Measurements from ENCODE around the gene FHIP1B.

Gene FHIP1B

DNA sequence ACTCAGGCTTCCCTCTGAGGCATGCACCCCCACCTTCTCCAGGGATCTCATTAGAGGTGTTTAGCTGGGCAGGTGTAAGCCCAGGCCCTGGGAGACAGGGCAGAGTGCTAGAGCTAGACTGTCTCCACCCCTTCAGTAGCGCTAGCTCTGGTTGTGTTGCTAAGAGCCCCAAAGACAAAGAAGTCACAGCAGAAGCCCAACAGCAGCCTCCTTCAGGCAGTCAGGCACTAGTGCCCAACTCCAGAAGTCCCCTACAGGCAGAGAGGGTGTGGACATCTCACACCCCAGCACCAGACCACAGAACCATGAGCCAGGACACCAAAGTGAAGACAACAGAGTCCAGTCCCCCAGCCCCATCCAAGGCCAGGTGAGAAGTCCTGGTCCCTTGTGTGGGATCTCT is 4.5 kb upstream of the FHIP1B start, which contains the start of gene CNGA4:
Gene CNGA4, plus strand, starts transcription at position 188 of the 400 bp plus-strand sequence. Its CDS starts 118 bp downstream, at position 306.
- DNase-seq, result no peak

DNA sequence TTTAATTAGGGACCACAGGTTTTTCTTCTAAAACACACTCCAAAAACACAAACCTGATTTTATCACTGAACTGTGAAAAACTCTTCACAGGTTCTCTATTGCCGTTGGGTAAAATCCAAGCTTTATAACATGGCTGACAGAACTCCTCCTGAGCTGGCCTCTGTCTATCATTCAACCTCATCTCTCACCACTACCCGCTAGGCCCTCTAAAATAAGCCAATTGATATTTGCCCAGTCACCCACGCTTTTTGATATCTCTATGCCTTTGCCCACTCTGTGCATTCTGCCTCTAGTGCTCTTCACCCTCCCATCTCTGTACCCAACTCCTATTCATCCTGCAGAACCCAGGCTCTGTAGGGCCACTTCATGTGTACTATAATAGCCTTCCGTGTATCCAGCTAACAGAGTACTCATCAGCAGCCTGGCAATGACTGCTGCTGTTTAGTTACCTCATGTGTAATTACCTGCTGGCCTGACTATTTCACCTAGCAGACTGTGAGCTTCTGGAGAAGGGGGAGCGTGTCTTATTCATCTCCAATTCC is 3.4 kb upstream of the FHIP1B start:
- DNase-seq, result no peak

DNA sequence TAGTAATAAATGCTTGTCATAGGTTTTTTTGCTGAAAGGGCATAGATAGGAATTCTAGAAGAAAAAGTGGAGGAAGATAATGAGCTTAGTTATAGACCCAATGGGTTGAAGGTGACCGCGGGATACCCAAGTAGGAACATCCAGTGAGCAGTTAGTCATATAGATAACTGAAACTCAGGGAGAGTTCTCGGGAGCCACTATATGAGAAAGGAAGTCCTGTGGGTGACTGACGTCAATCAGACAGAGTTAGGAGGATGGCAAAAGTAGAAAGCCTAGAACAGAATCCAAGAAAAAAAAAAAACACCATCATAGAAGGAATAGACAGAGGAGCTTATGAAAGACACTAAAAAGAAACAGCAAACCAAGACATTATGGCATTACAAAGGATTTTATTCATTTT is 2.8 kb upstream of the FHIP1B start:
- no peak for DNase-seq

DNA sequence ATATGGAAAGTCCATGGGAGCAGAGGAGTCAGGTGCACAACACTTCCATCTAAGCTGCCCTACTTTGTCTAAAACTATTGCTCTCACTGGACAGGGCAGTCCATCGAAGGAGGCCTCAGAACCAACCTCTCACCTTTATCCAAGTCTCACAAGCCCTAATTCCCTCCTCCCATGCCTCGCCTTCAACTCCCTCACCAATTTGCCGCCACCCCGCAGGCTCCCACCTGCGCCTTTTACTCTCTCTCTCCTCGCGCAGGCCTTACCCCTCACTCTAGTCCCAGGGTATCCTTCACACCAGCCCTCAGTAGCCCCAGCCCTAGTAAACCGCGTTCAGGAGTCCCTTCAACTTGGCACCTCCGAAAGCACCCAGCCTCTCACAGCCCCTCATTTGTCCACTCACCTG is 451 bp downstream of the FHIP1B start:
- no peak for DNase-seq

DNA sequence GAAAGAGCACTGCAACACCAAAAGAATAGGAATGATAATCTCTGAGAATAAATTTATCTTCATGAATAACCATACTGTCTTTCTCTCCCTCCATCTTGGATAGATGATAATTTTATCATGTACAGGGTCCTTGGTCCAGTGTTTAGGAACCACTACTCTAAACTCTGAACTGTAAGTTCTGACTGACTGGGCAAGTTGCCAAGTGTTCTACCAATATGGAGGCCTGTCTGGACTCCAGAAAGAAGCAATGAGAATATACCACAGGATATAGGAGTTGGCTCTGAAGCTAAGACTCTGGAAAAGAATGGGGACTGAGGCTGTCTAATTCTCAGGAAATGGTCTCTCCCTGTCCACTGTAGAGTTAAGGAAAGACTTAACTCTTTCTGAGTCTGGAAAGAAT is 1.5 kb downstream of the FHIP1B start:
- DNase-seq, result no peak

DNA sequence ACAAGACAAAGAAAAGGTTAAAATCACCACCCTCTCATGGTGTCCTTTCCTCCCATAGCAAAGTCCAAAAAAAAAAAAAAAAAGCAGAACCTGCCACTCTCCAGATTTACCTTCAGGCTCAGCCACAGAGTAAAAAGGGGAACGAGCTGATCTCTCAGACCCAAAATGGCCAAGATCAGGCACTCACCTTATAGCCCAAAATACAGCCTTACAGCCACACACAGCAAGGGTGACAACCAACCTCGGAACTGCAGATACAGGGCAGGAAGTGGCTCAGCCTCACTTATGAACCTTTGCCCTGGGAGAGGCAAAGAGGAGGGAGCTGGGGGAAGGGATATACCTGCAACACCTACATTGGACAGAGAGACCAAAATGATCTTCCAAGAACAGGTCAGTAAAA is 4.5 kb downstream of the FHIP1B start:
- DNase-seq, result no peak

DNA sequence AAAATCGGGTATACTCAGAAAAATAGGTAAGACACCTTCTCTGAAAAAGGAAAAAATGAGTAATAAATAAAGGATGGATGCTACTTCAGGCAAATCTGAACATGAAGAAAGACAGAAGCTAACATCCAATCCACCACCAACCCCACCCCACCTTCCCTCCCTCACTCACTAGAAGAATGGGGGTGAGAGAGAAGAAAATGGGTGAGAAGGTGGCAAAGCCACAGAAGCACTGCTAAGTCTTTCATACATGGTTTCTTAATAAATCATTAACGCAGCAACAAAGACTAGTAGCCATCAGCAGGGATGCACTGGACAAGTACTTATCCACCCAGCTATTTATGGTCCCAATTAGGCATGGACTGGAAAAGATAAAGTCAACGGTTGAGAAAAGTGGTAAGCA is 5.9 kb downstream of the FHIP1B start:
- no peak for DNase-seq

DNA sequence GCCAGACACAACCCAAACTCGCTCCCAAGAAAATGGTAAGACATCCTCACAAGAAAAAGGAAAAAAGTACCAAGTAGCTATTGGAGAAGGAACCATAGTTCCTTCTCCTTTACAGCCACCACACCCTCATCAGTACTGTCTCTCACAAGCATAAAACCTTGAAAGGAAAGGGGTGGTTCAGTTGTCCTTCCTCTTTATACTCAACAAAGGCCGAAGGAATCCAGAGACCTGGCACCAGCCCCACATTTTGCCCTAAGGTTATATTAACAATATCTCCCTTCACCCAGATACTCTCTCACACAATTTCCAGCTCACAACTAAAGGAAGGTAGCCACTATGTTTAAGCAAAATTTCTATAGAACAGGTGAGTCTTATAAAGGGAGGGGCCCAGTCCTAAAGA is 8.5 kb downstream of the FHIP1B start:
- no peak for DNase-seq

DNA sequence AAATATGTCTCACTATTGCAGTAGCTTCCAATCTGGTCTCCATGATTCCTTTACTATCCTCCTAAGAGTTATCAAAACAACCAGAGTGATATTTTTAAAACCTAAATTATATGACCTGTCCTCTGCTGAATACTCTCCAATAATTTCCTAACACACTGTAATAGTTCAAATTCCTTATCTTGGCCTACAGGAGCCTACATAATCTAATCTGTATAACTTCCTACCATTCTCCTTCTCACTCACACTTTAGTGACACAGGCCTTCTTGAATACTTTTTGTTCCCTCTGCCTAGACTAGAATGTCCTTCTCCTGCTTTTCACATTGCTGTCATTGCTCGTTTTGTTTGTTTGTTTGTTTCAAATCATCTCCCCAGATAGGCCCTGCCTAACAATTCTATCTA is 9.4 kb downstream of the FHIP1B start:
- no peak for DNase-seq

DNA sequence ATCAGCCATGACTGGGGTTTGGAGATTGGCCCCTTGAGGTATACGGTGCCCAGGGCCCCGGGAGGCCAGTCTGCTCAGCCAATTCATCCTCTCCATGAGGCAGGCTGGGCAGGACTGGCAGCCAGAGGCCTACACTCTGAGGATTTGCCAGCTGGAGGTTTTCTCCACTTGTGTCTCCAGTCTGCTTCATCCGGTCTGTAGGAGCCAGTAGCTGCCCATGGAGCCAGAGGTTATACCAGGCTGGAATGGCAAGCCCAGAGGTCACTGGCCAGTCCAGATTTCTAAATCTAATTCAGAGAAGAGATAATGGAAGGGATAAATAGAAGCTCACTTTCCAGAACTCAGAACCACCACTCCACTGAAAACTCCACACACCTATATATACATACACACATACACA is 10.0 kb downstream of the FHIP1B start:
- DNase-seq, result no peak

DNA sequence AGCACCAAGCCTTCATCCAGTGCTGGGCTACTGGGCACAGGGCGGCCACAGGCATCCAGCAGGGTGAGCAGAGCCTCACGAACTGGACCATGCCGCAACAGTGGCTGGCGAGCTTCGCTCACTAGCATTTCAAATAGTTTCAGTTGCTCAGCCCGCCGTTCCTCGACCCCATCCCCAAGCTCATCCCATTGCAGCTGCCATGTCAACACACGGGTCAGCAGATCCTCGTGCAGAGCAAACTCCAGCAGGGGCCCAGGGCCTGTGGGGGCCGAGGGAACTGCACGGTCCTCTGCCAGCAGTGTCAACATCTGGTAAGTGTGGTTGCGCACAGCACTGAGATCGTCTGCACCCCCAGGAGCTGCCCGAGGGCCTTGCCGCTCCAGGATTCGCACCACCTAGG is 10.6 kb downstream of the FHIP1B start:
- no peak for DNase-seq

DNA sequence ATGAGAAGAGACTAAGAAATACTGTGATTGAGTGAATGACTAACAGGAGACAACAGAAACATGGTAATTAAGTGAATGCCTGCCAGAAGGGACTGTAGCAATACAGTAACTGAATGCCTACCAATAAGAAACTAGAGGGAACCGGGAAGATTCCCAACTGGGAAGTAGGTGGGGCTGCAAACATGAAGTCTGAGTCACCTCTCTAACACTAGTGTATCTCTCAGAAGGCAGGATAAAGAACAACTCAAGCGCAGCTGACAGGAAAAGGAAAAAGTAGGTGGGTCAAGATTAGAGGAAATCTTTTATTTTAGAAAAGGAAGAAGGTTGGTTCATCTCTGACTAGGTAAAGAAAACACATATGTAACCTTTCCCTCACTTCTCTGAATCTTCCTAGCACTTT is 15.1 kb downstream of the FHIP1B start:
- no peak for DNase-seq

DNA sequence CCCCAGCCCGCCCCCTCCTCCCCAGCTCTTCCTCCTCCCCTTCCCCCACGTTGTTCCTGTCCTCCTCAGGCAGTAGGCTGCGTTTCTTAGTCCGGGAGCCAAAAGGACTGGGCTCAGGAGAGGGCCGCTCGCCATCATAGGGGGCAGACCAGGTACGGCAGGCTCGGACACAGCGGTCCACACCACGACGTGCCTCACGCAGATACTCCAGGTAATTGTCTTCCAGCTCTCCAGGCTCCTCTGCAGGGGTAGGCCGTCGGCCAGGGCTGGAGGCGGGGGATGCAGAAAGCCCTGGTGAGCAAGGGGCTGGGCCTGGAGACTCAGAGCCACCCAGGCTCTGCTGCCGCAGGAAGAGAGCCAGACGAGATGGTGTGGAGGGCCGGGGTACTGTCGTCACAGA is 16.7 kb downstream of the FHIP1B start:
- DNase-seq, result no peak

DNA sequence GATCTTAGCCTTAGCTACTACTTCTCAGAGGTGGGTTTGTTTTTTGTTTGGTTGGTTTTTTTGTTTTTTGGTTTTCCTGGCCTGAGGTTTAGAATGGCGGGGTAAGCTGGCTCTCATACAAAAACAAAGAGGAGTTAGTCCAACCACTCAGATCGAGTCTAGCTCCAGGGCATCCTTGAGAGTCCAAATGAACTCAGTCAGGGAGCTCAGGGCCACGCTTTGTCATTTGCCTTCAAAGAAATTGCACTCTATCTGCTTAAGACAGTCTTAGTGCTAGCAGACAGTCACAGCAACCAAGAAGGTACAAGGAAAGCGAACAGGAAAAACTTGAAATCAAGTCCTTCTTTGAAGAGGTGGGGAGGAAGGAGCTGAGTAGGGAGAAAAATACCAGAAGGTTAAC is 17.9 kb downstream of the FHIP1B start:
- DNase-seq, result no peak

DNA sequence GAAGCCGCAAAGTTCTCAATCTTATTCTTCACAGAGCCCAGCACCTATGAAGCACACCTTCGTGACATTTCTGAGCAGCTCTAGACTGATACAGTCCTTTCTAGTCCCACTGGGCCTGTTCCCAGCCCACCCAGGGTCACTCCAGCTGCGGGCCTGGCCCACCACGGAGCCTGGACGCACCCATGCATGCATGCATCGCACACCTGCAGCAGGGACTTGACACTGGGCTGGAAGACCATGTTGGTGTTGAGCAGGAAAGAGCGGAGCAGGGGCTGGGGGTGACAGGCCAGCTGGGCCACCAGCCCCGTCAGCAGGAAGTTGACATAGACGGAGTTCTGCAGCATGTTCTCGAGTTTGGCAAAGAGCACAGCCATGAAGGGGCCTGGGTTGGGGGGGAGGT is 19.9 kb downstream of the FHIP1B start:
- DNase-seq, result no peak

DNA sequence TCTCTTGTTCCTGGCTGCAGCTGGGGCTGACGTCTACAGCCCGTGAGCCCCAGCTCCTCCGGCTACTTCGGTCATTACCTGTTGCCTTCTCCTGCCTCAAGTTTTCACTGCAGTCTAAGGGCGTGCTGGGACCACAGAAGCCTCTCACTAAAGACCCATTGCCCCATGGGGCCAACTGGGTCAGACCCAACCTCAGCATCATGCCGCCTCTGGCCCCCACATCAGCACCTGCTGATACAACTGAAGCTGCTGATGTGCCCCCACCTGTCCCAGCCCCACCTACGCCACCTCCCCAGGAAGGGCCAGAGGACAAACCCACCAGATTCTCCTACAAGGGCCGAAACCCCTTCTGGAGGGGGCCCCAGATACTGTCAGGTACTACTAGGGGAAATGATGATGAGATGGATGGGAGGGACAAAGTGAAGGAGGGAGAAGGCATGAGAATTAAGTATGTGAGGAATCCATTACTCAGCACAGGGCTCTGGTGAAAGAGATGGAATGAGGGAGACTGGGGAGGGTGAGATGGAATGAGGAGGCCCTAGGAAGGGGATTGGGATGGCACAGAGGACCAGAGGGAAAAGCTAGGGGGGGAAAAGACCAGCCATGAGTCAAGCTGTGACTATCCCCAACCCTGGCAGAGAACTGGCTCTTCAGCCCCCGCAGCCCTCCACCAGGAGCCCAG is 24.0 kb downstream of the FHIP1B start:
- DNase-seq, result no peak

DNA sequence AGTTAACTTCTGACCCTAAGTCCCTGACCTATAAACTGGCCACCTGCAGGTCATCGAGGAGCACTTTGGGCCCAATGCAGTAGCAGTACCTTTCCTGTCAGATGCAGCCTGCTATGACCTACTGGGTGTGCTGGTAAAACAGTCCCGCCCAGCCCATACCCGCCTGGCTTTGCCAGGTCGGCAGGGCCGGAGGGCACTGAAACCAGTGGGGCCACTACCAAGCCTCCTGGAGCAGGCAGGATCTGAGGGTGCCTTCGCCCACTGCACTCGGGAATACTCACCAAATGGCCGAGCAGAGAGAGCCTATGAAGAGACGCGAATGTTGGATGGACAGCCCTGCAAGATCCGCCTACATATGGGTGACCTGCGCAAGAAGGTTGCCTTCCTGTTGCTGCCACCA is 24.6 kb downstream of the FHIP1B start:
- no peak for DNase-seq

DNA sequence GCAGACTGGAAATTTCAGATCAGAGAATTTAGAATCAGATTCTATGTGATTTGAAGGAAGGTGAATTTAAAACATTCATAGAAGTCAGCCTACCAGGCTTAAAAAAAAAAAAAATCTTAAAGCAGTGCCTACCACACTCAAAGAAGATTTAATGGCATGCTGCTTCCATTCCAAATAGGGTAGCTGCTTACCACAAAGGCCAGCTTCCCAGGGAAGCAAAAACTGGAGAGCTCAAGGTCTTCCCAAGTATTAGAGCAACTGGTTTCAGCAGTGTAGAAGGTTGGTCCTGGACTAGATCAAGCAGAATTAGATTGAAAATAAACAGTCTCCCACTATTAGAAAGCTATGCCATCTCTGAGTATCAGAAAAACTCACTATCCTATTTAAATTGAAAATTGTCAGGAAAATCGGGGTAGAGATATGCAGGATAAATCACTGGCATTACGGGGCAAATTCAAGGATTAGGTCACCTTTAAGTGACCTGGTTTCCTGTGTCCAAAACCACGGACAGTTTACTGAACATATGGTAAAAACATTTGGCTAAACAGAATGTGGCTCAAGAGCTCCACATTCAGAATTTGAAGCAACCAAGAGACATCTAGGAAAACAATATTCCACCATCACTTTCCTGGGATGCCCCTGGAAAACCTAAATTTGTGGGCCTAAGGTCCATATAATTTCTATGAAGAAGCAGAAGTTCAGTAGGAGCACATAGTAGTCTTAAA is 27.8 kb downstream of the FHIP1B start:
- no peak for DNase-seq

DNA sequence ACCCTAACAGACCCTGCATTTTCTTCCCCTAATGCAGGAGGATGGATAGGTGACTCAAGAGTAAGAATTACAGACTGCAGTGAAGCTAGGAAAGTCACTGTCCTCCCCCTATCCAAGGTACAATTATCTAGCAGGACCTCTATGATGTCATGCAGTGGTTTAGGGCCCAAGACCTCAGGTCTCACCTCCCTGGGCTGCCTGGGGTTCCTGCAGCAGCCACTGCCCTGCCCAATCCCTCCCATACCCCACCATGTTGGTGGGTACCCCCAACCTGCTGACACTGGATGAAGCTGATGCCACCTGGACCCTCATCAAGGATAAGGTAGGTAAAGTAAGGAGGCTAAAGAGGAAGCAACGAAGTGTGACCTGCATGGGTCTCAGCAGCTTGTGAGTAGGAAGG is 29.1 kb downstream of the FHIP1B start, which contains the start of gene C11orf42:
Gene C11orf42, plus strand, starts transcription at position 192 of the 400 bp plus-strand sequence. Its CDS starts 59 bp downstream, at position 251.
- no peak for DNase-seq

DNA sequence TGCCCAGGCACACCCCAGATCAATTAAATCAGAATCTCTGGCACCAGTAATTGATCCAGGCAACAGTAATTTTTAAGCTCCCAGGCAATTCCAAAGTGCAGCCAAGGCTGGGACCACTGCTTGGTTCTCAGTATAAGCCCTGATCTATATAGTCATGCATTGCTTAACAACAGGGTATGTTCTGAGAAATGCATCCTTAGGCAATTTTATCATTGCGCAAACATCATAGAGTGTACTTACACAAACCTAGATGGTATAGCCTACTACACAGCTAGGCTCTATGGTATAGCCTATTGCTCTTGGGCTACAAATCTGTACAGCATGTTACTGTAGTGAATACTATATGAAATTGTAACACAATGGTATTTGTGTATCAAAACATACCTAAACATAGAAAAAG is 29.7 kb downstream of the FHIP1B start:
- DNase-seq, result no peak

DNA sequence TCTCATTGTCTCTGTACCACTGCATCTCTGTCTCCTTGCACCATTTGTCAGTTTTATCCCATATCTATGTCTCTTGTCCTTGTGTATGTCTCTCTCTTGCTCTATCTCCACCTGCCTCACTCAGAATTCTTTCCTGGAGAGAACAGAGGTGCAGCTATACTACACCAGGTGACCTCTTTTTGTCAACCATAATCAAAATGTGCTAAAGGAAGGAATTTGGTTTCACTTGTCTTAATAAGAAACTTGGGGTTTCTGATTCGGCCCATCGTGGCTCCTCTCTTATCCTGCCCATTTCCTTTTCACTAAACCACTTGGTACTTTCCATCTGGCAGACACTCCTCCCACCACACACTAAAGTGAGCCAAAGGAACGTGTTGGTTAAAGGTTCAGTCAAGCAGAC is 31.1 kb downstream of the FHIP1B start:
- DNase-seq, result no peak

DNA sequence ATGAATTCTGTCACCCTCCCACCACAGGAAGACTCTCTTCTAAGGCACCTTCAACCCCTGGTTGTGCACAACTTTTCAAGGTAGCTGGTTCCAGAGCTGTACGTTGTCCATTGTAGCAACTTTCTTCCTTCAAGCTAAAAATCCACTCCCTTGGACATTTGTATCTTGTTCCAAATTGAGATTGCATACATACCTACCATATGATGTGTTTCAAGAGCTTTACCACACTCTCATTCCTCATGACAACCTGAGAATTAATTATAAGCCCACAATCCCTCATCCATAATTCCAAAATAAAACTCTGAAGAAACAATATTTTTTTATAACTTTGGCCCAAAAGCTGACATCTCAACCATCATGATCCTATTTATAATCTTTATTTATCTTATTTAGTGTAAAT is 32.4 kb downstream of the FHIP1B start:
- DNase-seq, result no peak

DNA sequence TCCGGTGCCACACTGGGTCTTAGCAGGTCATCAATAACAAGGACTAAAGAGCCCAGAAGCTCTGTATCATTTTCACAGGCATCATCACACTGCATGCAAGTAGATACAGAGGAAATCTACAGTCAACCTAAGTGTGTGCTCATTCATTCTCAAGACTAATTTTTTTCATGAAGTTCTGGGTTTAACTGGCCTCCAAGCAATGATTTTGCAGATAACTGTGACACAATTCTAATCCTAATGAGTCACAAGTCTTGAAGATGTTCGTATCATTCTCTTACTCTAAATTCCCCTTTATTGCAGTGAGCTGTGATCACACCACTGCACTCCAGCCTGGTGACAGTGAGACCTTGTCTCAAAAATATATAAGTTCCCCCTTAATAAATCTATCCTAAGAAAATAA is 33.0 kb downstream of the FHIP1B start:
- no peak for DNase-seq

DNA sequence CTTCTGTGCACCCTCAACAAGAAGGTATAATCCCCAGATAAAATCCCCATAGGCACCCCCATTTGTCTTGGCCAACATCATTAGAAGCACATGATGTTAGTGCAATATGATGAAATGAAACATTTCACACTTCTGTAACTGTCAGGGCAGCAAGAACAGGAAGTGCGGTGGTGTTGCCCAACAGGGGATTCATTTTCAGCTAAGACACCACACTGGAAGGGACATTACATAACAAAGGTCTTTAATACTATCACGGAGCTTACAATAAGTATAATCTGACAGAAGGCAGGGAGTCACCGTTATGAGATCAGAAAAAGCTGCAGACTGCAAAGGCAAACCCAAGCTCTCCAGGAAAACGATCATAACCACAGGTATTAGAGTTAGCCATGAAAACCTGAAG is 33.5 kb downstream of the FHIP1B start:
- no peak for DNase-seq
